Gastroesophageal sphincter (tissue), 2 donors: ENCODE results near the gene SAE1.

Source experiments
- POLR2A ChIP-seq, 2 donors: fragments of 450-650 bp; IDR thresholded peaks; one replicate each; pipeline ENCODE4 v1.6.1; 2017; ENCODE audit warnings: antibody characterized with exemption in 2 of 2, mild to moderate bottlenecking in 2 of 2, moderate library complexity in 1 of 2
- POLR2AphosphoS5 ChIP-seq: sonication (generic); formaldehyde crosslinking; IDR thresholded peaks from one replicate; pipeline ENCODE4 v1.6.1; 2017; ENCODE audit warnings: antibody characterized with exemption

DNA sequence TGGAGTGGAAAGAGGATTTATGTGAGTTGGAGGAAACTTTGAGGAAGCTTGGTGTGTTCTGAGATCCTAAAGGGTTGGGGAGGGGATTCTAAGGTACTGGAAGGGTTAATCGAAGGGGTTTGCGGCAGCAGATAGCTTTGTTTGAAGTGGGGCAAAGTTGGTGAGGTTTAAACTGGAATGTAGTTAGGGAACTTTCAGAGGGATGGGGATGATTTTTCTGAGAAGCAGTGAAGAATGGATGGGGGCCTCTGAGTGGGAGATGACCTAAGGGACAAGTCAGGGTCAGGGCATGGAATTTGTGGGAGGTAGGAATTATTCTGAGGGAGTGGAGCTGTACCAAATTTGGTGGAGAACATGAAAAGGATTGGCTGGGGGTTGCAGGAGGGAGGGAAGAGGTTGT, 3.9 kb downstream of the SAE1 start:
- TF ChIP-seq POLR2A (IDR thresholded peaks at IDR 0.05) (no peak), POLR2AphosphoS5 (no peak)
